Vagina (tissue), 2 donors: ENCODE results near the gene IFI35. TPM values are rescaled to one million over a fixed set of nuclear protein-coding genes. Genes with fewer than 3 reads are reported as not detected.
A peak's percentile ranks its signal among the peaks of the same experiment; 100 is the strongest.

Source experiments
- DNase-seq, 2 donors: peaks; one replicate each; pipeline ENCODE4 v3.0.0-alpha.2; 2017; ENCODE audit errors: extremely low spot score in 2 of 2
- H3K27ac ChIP-seq: fragments of 200-600 bp; sonication (generic); one replicate; pipeline ENCODE4 v1.5.1; 2019
- H3K27me3 ChIP-seq: fragments of 200-600 bp; sonication (generic); one replicate; pipeline ENCODE4 v1.5.1; 2019
- H3K36me3 ChIP-seq, 2 donors: fragments of 200-600 bp; sonication (generic); one replicate each; pipeline ENCODE4 v1.5.1; 2017 to 2019
- H3K4me1 ChIP-seq: fragments of 200-600 bp; sonication (generic); one replicate; pipeline ENCODE4 v1.5.1; 2019
- H3K4me3 ChIP-seq, 2 donors: fragments of 200-600 bp; sonication (generic); 1 replicate in 1 of 2; 2 replicates in 1 of 2; pipeline ENCODE4 v1.5.1; 2016 to 2019
- H3K9me3 ChIP-seq: fragments of 200-600 bp; sonication (generic); one replicate; pipeline ENCODE4 v1.5.1; 2019
- CTCF ChIP-seq, 3 experiments: fragments of 450-650 bp in 2 of 3; fragments of 200-600 bp in 1 of 3; sonication (generic) in 1 of 3; IDR thresholded peaks; one replicate each; pipeline ENCODE4 v1.5.1; 2017 to 2019; ENCODE audit warnings: antibody characterized with exemption in 3 of 3, mild to moderate bottlenecking in 2 of 3, moderate library complexity in 2 of 3
- POLR2A ChIP-seq, 2 donors: fragments of 450-650 bp; IDR thresholded peaks; one replicate each; pipeline ENCODE4 v1.6.1; 2017; ENCODE audit warnings: antibody characterized with exemption in 2 of 2, mild to moderate bottlenecking in 2 of 2, moderate library complexity in 2 of 2
- POLR2AphosphoS5 ChIP-seq, 2 donors: sonication (generic); formaldehyde crosslinking; IDR thresholded peaks; one replicate each; pipeline ENCODE4 v1.9.0; 2017; ENCODE audit warnings: antibody characterized with exemption in 2 of 2, mild to moderate bottlenecking in 2 of 2, low read depth in 1 of 2; ENCODE audit not compliant: insufficient read depth in 1 of 2
- intact Hi-C: fragments of 100-400 bp; cut with DNase I; formaldehyde crosslinking; loops from one replicate; pipeline ENCODE4 v1.15.1; 2023
- total RNA-seq: library from RNA; depleted of rRNA; stranded (reverse); fragments of >200 nt; gene quantifications from one replicate; pipeline ENCODE4 v1.2.3, GENCODE V29; 2016

IFI35 gene
- total RNA-seq, 1 donor from 2014 or later, result 15.2 TPM

DNA sequence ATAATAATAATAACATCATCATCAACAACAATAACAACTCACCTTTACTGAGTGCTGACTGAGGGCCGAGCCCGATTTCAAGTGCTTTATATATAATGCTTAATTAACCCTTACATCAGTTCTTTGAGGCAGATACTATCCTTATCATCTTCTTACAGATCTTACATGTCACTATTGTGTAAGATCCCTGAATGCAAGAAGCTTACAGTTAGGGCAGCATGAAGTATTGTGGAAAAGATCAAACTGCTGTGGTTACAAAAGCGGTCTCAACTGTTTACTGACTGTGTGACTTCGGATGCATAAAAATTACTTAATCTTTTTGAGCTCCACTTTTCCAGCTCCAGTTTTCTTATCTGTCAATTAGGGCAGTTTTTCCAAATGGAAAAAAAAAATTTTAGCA lies 12.3 kb downstream of the IFI35 start:
- no peaks in the 10 kb centered on the region for H3K9me3 ChIP-seq
- DNase-seq, result no peak
- H3K27me3 ChIP-seq, result no peaks in the 10 kb centered on the region
- intact Hi-C loops, result no loop called here
- TF ChIP-seq POLR2A (IDR thresholded peaks at IDR 0.05) (no peak), POLR2AphosphoS5 (IDR thresholded peaks at IDR 0.05; ENCODE audit: insufficient read depth in 1 of 2, low read depth in 1 of 2) (no peak), CTCF (IDR thresholded peaks at IDR 0.05) (no peak)
- H3K27ac ChIP-seq, result peak overlapping the region; percentile 99
- peaks cover 0 to 28% of the 10 kb centered on the region in 2 donors for H3K36me3 ChIP-seq
- peaks cover 65% of the 10 kb centered on the region for H3K4me1 ChIP-seq
- no peak overlapping the region for H3K4me3 ChIP-seq

DNA sequence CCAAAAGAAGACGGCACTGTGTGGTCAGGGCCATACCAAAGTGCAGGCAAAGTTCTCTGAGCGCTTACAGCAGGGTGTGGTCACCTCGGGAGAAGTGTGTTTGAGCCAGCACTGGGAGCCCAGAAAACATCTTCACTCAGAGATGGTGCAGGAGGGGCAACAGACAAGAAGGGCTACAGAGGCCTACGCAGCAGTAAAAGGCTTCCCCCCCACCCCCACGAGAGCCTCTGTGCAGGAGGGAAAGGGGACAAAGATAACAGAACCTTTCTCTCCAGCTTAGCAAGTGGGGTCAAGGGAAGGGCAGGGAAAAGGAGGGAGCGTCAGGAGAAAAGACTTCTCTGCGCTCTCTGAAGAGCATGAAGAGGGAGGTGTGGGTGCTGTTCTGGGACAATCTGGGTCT lies 12.8 kb downstream of the IFI35 start:
- peak overlapping the region; percentile 5 to 100 for H3K4me3 ChIP-seq

GRCh38 chr17:43020030-43020621 lies 13.5 kb downstream of the IFI35 start:
- TF ChIP-seq CTCF (IDR thresholded peaks at IDR 0.05), result no peak
- TF ChIP-seq POLR2A (IDR thresholded peaks at IDR 0.05), result no peak
- TF ChIP-seq POLR2AphosphoS5 (IDR thresholded peaks at IDR 0.05; ENCODE audit: insufficient read depth in 1 of 2, low read depth in 1 of 2), result no peak
- Histone ChIP-seq H3K9me3 (no peaks in the 10 kb centered on the region), H3K36me3 (peaks cover 0 to 27% of the 10 kb centered on the region in 2 donors), H3K4me1 (peaks cover 65% of the 10 kb centered on the region), H3K27me3 (no peaks in the 10 kb centered on the region), H3K27ac (peak overlapping the region; percentile 99), H3K4me3 (peak overlapping the region; percentile 5 to 100)
- DNase-seq, result no peak
- intact Hi-C loops, result loop anchor here (10.0 kb wide), 2 partner anchors 105 to 315 kb away; partner anchors contain the start of gene BRCA1

More for the DNA sequence above, 12.8 kb downstream of the IFI35 start:
- Histone ChIP-seq H3K27me3 (no peaks in the 10 kb centered on the region), H3K27ac (peak overlapping the region; percentile 99), H3K4me1 (peaks cover 65% of the 10 kb centered on the region), H3K9me3 (no peaks in the 10 kb centered on the region), H3K36me3 (peaks cover 0 to 27% of the 10 kb centered on the region in 2 donors)
- no peak for TF ChIP-seq CTCF (IDR thresholded peaks at IDR 0.05)
- TF ChIP-seq POLR2AphosphoS5 (IDR thresholded peaks at IDR 0.05; ENCODE audit: insufficient read depth in 1 of 2, low read depth in 1 of 2), result no peak
- TF ChIP-seq POLR2A (IDR thresholded peaks at IDR 0.05), result no peak
- DNase-seq, result no peak
- intact Hi-C loops, result no loop called here

DNA sequence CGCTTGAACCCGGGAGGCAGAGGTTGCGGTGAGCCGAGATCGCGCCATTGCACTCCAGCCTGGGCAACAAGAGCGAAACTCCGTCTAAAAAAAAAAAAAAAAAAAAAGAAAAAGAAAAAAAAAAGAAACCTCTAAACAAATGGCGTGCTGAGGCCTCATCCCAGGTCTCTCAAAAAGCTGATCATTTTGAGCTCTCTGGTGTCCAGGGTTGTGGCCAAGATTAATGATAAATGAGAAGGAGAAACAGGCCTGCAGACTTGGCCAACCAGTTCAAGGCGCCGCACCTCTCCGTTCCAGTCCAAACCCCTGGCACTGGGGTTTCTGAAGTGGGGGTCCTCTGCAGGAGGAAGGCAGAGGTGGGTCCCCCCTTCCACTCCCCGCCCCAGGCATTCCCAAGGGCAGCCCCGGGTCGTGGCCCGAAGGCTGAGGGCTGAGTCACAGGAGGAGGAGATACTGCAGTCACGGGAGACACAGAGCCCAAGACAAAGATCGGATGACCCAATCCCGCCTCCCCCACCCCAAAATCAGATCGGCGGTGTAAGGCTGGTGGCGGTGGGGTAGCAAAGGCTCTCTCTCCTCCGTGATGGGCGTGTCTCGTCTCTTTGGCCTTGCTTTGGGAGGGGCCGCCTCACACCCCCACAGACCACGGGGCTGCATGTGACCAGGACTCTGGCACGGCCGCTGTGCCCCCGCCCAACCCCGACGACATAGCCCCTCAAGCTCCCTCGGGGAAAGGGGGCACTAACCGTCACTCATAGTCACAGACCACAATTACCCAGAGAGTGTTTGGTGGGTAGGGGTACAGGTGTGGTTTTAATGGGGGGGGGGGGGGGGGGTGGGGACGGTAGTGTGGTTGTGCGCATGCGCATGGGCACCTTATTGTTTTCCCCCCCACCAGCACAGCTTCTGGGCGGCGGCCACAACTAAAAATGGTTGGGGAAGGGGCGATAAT lies 14.5 kb downstream of the IFI35 start:
- DNase-seq, result peak in 1 of 2 donors; percentile 91

More for the DNA sequence above, 14.5 kb downstream of the IFI35 start:
- H3K4me1 ChIP-seq, result peaks cover 65% of the 10 kb centered on the region
- H3K27ac ChIP-seq, result peak overlapping the region; percentile 99
- intact Hi-C loops, result loop anchor here (10.0 kb wide), 2 partner anchors 104 to 314 kb away; partner anchors contain the start of gene BRCA1
- H3K36me3 ChIP-seq, result peaks cover 0 to 18% of the 10 kb centered on the region in 2 donors
- TF ChIP-seq POLR2AphosphoS5 (IDR thresholded peaks at IDR 0.05; ENCODE audit: insufficient read depth in 1 of 2, low read depth in 1 of 2) (peak in 1 of 2 donors; percentile 89), CTCF (IDR thresholded peaks at IDR 0.05) (no peak), POLR2A (IDR thresholded peaks at IDR 0.05) (peak in 1 of 2 donors; percentile 54)
- H3K27me3 ChIP-seq, result no peaks in the 10 kb centered on the region
- no peaks in the 10 kb centered on the region for H3K9me3 ChIP-seq
- peak overlapping the region; percentile 100 for H3K4me3 ChIP-seq
